Right cardiac atrium (tissue), 5 donors: Measurements from ENCODE around the gene TIMM44. TPM values are rescaled to one million over a fixed set of nuclear protein-coding genes. Genes with fewer than 3 reads are reported as not detected.
A peak's percentile ranks its signal among the peaks of the same experiment; 100 is the strongest.
"Not testable (repeated sequence)": the region's sequence is repeated elsewhere in the genome, so short reads cannot be mapped to it uniquely, and the experiment has no call there.

Source experiments
- ATAC-seq, 2 donors: fragments of 200-7000 bp; cut with Tn5 transposase; one replicate each; pipeline versions ENCODE4 v1.8.0 to v1.9.1; 2020; ENCODE audit warnings: moderate library complexity in 2 of 2, mild to moderate bottlenecking in 1 of 2
- DNase-seq, 3 donors: peaks; one replicate each; pipeline ENCODE4 v3.0.0-alpha.2; 2020
- H3K27ac ChIP-seq: one replicate; pipeline ENCODE4 v1.5.1; 2013; ENCODE audit warnings: mild to moderate bottlenecking, low read length, control low read depth, moderate library complexity
- H3K27me3 ChIP-seq: one replicate; pipeline ENCODE4 v1.6.1; 2013; ENCODE audit not compliant: control insufficient read depth, insufficient read depth
- H3K4me1 ChIP-seq: one replicate; pipeline ENCODE4 v1.6.1; 2013; ENCODE audit warnings: low read length; ENCODE audit not compliant: control insufficient read depth, insufficient read depth
- H3K4me3 ChIP-seq: one replicate; pipeline ENCODE4 v1.5.1; 2013; ENCODE audit warnings: low read length, control low read depth
- H3K9me3 ChIP-seq: one replicate; pipeline ENCODE4 v1.6.1; 2013; ENCODE audit warnings: low read length; ENCODE audit not compliant: control insufficient read depth
- WGBS: extraction: QIAGEN DNeasy Blood & Tissue Kit; methylation state at CpG from one replicate; pipeline ENCODE4 v1.1.7; 2013; 5-methylcytosine and 5-hydroxymethylcytosine counted together
- intact Hi-C, 4 donors: fragments of 100-400 bp; cut with DNase I; formaldehyde crosslinking; loops; one replicate each; pipeline versions ENCODE4 v1.11.0 to v1.14.0; 2022 to 2023
- polyA plus RNA-seq: library from polyadenylated mRNA; stranded (reverse); fragments of 200-250 nt; gene quantifications from one replicate; pipeline ENCODE4 v1.2.3, GENCODE V29; 2013
- total RNA-seq, 4 donors: library from RNA; stranded (reverse); fragmentation: NEBNext Ultra II Directional; extraction: Animal tissue kit (Norgen Biotek cat#: 25700); gene quantifications; one replicate each; pipeline ENCODE4 v1.2.1, GENCODE V29; 2021
- donor health status: healthy with polysubstance abuse.
- donor health status: DM: no; HTN: yes; CAD: no.
- donor health status: DM: no; HTN: no; CAD: no.
- donor health status: DM: no; HTN: yes; CAD: no; lungs with severe emphysema.
- donor health status: DM: yes; HTN: yes; CAD: no.

Gene TIMM44
- total and polyA plus RNA-seq, 5 donors: 51.1 to 88.9 (median 64.6) TPM

DNA sequence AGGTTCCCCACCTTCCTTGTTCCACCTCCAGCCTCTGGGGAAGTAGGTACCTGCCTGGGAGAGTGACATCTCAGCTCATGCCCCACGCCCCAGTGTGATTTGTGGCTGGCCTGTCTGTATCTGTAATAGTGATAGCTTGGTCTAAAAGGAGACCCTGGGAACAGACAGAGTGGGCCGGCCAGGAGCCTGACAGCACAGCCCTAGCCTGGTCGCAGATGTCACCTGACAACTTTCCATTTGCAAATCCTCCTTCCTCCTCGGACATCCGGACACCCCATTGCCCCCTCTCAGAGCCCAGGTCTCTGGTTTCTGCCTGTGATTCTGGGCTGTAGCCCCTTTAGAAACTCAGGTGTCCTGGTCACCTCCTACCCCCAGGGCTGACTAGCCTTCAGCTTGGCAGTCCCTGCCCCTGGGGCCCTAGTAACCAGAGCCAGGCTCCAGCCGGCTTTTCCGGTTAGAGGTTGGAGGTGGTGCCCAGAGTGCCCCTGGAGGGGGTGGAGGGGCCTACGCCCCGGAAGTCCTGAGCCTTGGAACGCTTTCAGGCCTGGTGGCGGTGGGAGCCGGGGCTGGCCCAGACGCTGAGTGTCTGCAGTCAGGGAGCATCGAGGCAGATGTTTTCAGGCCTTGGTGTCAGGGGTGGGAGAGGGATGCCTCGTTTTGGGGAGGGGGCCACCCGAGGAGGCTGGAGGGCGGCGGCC, 48.7 kb downstream of the TIMM44 start:
- Histone ChIP-seq H3K27ac (no peak overlapping the region), H3K4me1 (no peaks in the 10 kb centered on the region), H3K4me3 (no peak overlapping the region), H3K27me3 (no peaks in the 10 kb centered on the region), H3K9me3 (no peaks in the 10 kb centered on the region)
- intact Hi-C loops: no loop called here
- ATAC-seq: peak; percentile 32 to 41
- 50% methylated on average over 18 of the region's 18 CpGs for WGBS
- no peak for DNase-seq

GRCh38 chr19:7893362-7894101, 49.9 kb downstream of the TIMM44 start:
- H3K4me1 ChIP-seq, H3K4me3 ChIP-seq, H3K27ac ChIP-seq, intact Hi-C loops, H3K27me3 ChIP-seq, DNase-seq, H3K9me3 ChIP-seq, ATAC-seq: not testable (repeated sequence)
- 78% methylated on average over 18 of the region's 18 CpGs for WGBS

GRCh38 chr19:7888826-7889217, 54.6 kb downstream of the TIMM44 start:
- DNase-seq (no peak), ATAC-seq (no peak)
- intact Hi-C loops: no loop called here
- Histone ChIP-seq H3K27ac (no peak overlapping the region), H3K27me3 (no peaks in the 10 kb centered on the region), H3K4me1 (no peaks in the 10 kb centered on the region), H3K9me3 (no peaks in the 10 kb centered on the region), H3K4me3 (peak overlapping the region; percentile 38)
- 79% methylated on average over 8 of the region's 8 CpGs for WGBS

DNA sequence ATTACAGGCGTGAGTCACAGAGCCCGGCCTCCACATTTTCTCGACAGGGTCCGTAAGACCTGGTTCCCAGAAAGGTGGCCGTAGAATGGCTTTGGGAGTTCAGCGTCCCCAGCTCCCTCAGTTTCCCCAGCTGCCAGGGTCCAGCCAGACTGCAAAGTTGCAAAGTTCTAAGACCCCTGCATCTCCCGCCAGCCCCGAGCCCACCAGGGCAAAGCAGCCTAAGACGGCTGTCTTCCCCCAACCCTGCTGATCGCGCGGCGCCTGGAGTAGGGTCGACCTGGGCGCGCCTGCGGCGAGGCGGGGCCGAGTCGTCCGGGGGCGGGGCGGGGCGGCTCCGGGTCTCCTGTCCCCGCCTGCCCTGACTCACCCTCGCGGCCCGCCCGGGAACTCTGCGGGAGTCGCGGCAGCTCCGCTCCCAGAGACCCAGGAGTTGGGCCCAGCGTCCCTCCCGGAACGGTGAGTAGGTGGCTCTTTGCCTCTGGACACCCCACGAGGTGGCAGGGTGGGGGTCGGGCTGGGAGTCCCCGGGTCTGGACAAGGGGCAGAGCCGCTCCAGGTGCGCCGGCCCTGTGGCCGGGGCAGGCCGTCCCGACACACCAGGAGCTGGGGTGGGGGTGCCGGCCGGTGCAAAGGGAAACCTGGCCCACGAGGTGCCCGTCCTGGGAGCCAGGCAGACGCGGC, 55.2 kb downstream of the TIMM44 start, which contains the start of gene LRRC8E:
LRRC8E (plus strand) TSS at position 366 of the 681 bp plus-strand sequence. CDS start 7,094 bp downstream, outside the sequence.
- H3K27ac ChIP-seq: no peak within 1 kb of the TSS
- H3K4me3 ChIP-seq: peak within 1 kb of the TSS; percentile 38
- ATAC-seq (peak; percentile 86 to 90), DNase-seq (peak in 2 of 3 donors; percentile 51 to 78)
- WGBS: 10% methylated on average over 53 of the region's 53 CpGs
- no peaks in the 10 kb centered on the region for H3K27me3 ChIP-seq
- no peaks in the 10 kb centered on the region for H3K9me3 ChIP-seq
- no peaks in the 10 kb centered on the region for H3K4me1 ChIP-seq
- intact Hi-C loops: no loop called here

- H3K27me3 ChIP-seq: no peaks in the 10 kb centered on the region
- 83% methylated on average over 16 of the region's 16 CpGs for WGBS
- H3K4me3 ChIP-seq: no peak overlapping the region
- H3K4me1 ChIP-seq: no peaks in the 10 kb centered on the region
- H3K9me3 ChIP-seq: no peaks in the 10 kb centered on the region
- H3K27ac ChIP-seq: no peak overlapping the region
- ATAC-seq: no peak
- intact Hi-C loops: no loop called here
- DNase-seq: no peak
These were observed 55.9 kb downstream of the TIMM44 start for GRCh38 chr19:7887408-7888144.

GRCh38 chr19:7885818-7886217, 57.6 kb downstream of the TIMM44 start:
- intact Hi-C loops: no loop called here
- ATAC-seq (no peak), DNase-seq (no peak)
- Histone ChIP-seq H3K27me3 (no peaks in the 10 kb centered on the region), H3K27ac (no peak overlapping the region), H3K4me1 (no peaks in the 10 kb centered on the region), H3K4me3 (no peak overlapping the region), H3K9me3 (no peaks in the 10 kb centered on the region)
- WGBS: 89% methylated on average over 8 of the region's 8 CpGs

- no peaks in the 10 kb centered on the region for H3K4me1 ChIP-seq
- no peaks in the 10 kb centered on the region for H3K9me3 ChIP-seq
- no peaks in the 10 kb centered on the region for H3K27me3 ChIP-seq
- no peak overlapping the region for H3K4me3 ChIP-seq
- intact Hi-C loops: no loop called here
- H3K27ac ChIP-seq: no peak overlapping the region
- WGBS: 79% methylated on average over 2 of the region's 2 CpGs
- ATAC-seq: no peak
- DNase-seq: no peak
These were observed 59.5 kb downstream of the TIMM44 start for GRCh38 chr19:7883796-7884570.

- WGBS: 76% methylated on average over 4 of the region's 4 CpGs
- H3K4me3 ChIP-seq: no peak overlapping the region
- intact Hi-C loops: no loop called here
- no peaks in the 10 kb centered on the region for H3K27me3 ChIP-seq
- no peak overlapping the region for H3K27ac ChIP-seq
- ATAC-seq: no peak
- H3K4me1 ChIP-seq: no peaks in the 10 kb centered on the region
- no peak for DNase-seq
- H3K9me3 ChIP-seq: no peaks in the 10 kb centered on the region
These were observed 60.4 kb downstream of the TIMM44 start for GRCh38 chr19:7883105-7883504.

GRCh38 chr19:7881910-7882309, 61.6 kb downstream of the TIMM44 start:
- WGBS: 92% methylated on average over 3 of the region's 3 CpGs
- no peak overlapping the region for H3K4me3 ChIP-seq
- no peak for ATAC-seq
- H3K9me3 ChIP-seq: no peaks in the 10 kb centered on the region
- no peaks in the 10 kb centered on the region for H3K4me1 ChIP-seq
- H3K27ac ChIP-seq: no peak overlapping the region
- no peaks in the 10 kb centered on the region for H3K27me3 ChIP-seq
- no peak for DNase-seq
- intact Hi-C loops: no loop called here

GRCh38 chr19:7879836-7880235, 63.6 kb downstream of the TIMM44 start:
- no peaks in the 10 kb centered on the region for H3K9me3 ChIP-seq
- H3K27ac ChIP-seq: no peak overlapping the region
- WGBS: 84% methylated on average over 19 of the region's 19 CpGs
- no peak overlapping the region for H3K4me3 ChIP-seq
- no peaks in the 10 kb centered on the region for H3K27me3 ChIP-seq
- no peak for ATAC-seq
- intact Hi-C loops: no loop called here
- no peak for DNase-seq
- H3K4me1 ChIP-seq: no peaks in the 10 kb centered on the region
